CD4-positive, alpha-beta T cell treated with Interleukin-4 for 1 hour (primary cell): ENCODE measurements around the gene PRTG.
"Not testable (repeated sequence)": the region's sequence is repeated elsewhere in the genome, so short reads cannot be mapped to it uniquely, and the experiment has no call there.

Experiments used
- DNase-seq, 2 donors: peaks; one replicate each; pipeline ENCODE4 v3.0.0-alpha.2; 2020 to 2022

Gene PRTG, protein sequence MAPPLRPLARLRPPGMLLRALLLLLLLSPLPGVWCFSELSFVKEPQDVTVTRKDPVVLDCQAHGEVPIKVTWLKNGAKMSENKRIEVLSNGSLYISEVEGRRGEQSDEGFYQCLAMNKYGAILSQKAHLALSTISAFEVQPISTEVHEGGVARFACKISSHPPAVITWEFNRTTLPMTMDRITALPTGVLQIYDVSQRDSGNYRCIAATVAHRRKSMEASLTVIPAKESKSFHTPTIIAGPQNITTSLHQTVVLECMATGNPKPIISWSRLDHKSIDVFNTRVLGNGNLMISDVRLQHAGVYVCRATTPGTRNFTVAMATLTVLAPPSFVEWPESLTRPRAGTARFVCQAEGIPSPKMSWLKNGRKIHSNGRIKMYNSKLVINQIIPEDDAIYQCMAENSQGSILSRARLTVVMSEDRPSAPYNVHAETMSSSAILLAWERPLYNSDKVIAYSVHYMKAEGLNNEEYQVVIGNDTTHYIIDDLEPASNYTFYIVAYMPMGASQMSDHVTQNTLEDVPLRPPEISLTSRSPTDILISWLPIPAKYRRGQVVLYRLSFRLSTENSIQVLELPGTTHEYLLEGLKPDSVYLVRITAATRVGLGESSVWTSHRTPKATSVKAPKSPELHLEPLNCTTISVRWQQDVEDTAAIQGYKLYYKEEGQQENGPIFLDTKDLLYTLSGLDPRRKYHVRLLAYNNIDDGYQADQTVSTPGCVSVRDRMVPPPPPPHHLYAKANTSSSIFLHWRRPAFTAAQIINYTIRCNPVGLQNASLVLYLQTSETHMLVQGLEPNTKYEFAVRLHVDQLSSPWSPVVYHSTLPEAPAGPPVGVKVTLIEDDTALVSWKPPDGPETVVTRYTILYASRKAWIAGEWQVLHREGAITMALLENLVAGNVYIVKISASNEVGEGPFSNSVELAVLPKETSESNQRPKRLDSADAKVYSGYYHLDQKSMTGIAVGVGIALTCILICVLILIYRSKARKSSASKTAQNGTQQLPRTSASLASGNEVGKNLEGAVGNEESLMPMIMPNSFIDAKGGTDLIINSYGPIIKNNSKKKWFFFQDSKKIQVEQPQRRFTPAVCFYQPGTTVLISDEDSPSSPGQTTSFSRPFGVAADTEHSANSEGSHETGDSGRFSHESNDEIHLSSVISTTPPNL

DNA sequence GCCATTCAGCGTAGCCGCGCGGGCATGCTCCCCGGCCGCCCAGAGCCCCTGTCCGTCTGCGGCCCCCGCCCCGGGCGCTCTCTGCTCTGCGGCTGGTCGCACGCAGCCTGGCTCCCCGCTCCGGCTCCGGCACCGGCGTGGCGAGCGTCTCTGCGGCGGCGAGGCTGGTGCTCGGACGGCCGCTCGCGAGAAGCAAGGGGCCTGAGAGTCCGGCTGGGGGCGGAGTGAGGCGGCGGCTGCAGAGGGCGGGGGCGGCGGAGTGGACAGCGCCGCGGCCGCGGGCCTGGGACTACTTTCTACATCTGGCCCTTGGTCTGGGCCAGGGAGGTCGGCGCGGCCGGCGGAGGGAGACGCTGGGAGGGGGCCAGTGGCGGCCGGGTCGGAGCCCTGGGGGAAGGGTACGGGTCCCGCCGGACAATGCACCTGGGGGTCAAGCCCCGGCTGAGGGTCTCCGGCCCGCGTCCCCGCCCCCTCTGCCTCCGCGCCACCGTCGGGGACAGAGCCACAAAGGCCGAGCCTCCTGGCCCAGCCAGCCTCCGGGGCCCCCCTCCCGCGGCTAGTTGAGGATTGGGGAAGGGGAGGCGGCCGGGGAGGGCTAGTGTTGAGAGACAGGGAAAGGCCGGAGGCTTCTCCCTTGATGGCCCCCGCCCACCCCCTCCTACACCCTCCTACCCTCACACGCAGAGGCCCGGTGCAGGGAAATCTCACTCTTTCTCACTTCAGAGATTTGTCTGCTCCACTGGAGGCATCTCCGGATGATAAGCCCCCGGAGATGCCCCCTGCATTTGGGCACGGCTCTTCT, at the start of gene PRTG:
TSS of gene PRTG (minus strand) at position 226 of the 802 bp plus-strand sequence. CDS start at position 5, 221 bp downstream.
- DNase-seq: no peak

DNA sequence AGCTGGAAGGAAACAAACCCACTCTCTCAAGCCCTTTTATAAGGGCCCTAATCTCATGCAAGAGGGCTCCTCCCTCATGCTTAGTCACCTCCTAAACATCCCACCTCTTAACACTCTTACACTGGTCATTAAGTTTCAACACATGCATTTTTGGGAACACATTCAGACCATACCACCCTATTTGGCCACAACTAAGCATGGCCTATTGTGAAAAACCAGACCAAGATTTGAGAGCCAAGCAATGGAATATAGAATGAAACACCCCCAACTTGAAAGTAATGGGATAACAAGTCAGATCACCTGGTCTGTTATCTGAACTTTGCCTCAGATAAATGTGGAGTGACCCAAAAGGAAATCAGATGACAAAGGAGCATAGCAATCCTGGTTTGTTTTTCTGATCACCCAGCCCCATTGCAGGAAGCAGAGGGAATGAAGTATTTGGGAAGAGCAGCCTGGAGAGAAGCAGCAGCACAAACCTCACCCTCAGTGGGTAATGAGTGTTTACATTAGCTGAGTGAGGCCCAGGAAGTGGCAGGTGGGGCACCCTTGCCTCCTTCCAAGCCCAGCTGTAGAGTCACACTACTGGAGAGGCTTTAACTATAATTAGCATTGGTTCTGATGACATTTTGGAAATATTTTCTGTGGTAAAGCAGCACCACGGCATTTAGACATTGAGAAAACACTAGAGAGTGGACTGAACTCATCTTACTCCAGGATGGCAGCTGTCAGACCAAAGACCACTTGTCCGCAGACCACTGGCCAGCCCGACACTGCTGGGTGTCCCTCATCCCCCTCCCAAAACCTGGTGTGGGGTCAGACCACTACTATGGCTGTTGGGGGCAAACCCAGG, 48.8 kb upstream of the PRTG start:
- no peak for DNase-seq

DNA sequence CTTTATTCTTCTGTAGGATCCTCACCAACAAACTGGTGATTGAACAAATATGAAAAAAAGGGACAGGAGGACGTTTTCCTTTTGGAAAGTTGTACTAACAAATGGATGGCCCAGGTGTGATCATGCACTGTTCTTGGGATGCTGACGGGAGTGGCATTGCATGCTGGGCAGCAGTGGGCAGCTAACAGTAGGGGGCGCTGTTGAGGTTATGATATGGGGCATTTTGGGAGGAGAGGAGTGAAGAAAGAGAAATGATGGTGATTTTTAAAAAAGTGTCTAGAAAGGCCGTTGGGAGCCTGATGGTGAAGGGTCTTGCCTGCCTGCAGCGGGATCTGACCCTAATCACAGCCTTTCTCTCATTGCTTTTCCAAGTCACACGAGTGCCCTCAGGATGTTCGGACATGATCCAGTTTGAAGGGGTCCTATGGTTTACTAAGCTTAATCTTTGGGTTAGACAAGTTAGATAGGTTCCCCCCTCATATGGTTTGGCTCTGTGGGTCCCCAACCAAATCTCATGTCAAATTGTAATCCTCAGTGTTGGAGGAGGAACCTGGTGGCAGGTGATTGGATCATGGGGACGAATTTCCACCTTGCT, 46.2 kb upstream of the PRTG start:
- peak in 1 of 2 donors; percentile 42 for DNase-seq

DNA sequence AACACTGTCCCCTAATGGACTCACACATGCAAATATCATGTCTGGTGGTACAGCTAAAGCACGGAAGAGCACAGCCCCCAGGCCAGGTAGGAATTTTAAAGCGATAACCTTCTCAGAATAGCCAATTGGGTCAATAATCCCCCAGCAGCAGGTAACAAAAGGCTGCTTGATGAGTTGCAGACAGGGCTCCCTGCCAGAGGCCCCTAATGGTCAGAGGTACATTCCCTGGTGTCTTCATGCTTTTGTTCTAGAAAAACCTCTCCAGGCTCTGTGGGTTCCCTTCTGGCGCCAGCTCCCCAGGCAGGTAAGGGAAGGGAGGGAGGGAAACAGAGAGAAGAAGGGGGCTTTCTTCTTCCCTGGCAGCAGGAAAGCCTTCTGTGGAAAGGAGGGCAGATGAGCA, 43.4 kb upstream of the PRTG start:
- DNase-seq: no peak

DNA sequence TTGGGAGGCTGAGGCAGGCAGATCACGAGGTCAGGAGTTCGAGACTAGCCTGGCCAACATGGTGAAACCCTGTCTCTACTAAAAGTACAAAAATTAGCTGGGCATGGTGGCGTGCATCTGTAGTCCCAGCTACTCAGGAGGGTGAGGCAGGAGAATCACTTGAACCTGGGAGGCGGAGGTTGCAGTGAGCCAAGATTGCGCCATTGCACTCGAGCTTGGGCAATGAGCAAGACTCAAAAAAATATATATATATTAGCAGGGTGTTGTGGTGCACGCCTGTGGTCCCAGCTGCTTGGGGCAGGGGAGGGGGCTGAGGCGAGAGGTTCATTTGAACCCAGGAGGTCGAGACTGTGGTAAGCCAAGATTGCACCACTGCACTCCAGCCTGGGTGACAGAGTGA, 42.6 kb upstream of the PRTG start:
- not testable (repeated sequence) for DNase-seq

DNA sequence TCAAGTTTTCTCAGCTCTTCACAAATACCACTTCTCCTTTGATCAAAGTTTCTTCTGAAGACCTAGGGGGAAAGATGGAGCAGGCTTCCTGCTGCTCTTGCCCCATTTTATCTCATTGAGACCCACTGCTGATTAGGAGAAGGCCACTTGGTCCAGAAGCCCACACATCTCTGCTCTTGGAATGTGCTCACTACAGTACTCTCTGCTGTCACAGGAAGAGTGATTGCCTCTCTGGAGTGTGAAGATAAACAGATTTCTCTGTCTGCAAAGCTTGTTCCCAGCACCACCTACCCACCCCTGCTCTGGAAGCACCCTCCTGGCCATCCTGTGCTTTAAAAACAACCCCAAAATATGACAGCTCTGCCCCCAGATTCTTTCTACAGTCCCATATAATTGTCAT, 41.3 kb upstream of the PRTG start:
- no peak for DNase-seq

DNA sequence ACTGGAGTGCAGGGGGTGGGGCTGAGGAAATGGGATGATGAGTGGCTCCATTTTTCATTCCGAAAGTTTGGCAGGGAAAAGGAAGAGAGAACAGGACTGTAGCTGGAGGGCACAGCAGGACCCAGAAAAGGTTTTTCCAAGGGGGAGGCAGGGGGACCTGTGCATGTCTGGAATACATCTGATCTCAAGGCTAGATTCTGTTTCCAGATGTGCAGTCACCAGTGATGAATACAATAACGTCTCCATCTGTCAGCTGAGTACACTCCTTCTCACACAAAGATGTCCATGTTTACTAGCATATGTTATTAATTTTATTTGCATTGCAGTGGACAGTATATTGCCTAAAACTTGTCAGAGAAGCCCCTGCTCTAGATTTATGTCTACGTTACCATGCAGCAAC, 39.9 kb upstream of the PRTG start:
- DNase-seq: no peak

DNA sequence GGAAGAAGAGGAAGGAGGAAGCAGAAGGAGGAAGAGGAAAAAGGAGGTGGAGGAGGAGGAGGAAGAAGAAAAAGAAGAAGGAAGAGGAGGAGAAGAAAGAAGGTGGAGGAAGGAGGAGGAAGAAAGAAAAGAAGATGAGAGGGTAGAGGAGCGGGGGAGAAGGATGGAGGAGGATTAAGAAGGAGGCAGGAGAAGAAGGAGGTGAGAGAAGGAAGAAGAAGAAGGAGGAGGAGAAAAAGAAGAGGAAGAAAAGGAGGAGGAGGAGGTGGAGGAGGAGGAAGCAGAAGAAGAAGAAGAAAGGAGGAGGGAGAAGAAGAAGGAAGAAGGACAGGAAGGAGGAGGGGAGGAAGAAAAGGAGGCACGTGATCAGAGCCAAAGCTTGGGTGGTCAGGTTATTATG, 37.3 kb upstream of the PRTG start:
- no peak for DNase-seq

DNA sequence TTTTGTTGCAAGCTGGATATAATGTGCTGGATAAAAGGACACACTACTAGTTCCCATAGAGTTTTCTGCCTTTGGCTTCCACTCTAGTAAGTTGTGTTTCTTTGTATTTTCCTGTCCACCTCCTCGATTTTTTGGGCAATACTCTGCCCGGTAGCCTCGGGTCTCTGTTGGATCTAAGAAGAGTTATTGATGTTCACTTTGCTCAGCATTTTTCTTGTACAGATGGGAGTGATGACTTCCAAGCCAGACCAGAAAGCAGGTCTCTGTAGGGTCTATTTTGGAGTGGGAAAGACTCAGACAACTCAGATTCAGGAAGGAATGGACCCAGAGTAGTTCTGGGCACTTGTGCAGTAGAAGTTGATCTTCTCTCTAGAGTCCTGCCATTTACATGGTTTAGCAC, 36.0 kb upstream of the PRTG start:
- no peak for DNase-seq

DNA sequence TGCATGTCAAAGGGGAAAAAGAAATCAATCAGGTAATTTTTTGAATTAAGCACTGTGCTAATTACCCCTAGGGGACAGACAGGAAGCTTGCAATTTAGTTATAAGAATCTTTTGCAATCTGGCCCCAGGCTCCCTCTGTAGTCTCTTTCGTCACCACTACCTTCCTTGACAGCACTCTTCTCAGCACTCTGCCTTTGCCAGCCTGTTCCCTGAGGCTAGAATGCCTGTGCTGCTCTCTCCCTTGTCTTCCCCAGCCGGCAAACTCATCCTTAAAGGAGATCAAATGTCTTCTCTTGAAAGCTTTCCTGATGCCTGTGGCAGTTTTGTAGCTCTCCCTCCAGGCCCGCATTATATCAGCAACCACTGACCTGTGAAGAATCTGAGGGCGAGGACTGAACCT, 32.4 kb upstream of the PRTG start:
- no peak for DNase-seq

DNA sequence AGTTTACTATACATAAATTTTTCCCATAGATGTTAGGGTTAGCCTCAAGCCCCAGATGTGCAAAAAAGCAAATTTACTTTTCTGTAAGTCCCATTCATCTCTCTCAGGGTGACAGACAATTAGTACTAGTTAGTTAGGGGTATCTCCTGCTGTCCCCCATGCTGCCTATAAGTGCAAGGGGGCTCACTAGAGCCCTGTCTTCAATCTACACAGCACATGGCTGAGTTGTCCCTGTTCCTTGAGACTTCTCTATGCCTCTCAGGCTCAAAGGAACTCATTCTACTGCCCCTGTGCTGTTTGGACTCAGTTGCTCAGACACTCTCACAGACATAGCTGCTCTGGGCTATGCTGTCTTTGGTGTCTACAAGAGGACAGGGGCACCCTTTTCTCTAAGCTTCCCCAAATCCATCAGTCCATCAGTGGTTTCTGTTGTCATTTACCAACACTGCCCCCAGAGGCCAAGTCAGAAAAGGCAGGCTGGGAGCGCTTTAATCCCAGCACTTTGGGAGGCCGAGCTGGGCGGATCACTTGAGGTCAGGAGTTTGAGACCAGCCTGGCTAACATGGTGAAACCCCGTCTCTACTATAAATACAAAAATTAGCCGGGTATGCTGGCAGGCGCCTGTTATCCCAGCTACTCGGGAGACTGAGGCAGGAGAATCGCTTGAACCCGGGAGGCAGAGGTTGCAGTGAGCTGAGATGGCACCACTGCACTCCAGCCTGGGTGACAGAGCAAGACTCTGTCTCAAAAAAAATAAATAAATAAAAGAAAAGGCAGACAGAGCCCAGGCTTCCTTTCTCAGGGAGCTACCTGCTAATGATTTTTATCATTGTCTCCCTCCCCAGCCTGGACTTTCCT, 31.4 kb upstream of the PRTG start:
- peak; percentile 23 to 24 for DNase-seq

DNA sequence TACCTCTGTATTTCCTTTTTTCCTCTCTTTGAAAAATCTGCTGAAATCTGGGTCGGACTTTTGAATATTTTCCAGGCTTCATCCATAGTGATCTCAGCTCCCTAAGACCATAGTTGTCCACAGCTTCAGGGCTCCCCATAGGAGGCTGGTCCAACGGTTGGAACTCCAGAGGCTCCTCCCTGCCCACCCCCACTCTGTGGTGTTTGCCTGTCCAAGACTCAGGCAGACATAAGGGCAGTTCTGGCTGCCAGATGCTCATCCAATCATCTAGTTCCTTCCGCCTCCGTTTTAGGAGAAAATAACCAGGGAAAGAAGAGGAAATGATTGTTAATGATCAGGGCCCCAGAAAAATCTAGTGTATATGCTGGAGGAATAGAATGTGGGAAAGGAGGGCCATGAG, 27.9 kb upstream of the PRTG start:
- DNase-seq: no peak

DNA sequence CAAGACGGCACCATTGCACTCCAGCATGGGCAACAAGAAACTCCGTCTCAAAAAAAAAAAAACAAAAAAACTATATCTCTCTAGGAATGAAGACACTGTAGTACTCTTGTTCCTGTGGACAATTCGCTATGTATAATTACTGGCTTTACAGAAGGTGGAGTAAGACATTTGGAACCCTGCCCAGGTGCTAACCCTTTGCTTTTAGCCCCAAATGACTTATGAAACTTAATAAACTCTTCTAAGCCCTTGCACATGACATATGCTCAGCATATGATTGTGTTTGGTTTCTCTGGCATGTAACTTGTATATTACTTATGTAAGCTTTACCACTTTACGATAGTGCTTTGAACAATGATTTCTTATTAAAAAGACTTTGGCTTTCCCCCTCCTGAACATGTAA, 27.3 kb upstream of the PRTG start:
- no peak for DNase-seq

DNA sequence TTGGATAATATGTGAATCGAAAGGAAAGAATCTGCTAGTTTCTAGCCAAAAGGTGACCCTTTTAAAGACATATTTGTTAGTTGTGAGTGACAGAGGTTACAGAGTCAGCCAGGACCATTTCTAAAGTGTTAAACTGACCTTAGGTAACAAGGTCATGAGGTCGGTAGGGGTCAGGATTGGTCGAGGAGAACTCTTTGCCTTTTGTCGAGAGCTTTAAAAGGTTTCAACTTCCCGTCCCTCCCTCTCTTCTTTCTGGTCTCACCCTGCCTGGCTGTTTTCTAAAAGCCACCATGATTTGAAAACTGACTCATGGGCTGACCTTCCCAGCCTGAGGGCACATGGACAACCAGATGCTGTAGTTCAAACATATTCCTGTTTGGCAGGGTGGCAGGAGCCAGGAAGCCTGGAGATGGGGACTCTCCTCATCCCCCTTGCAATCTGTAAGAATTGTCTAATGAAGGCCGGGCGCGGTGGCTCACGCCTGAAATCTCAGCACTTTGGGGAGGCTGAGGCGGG, 25.8 kb upstream of the PRTG start:
- DNase-seq: no peak

DNA sequence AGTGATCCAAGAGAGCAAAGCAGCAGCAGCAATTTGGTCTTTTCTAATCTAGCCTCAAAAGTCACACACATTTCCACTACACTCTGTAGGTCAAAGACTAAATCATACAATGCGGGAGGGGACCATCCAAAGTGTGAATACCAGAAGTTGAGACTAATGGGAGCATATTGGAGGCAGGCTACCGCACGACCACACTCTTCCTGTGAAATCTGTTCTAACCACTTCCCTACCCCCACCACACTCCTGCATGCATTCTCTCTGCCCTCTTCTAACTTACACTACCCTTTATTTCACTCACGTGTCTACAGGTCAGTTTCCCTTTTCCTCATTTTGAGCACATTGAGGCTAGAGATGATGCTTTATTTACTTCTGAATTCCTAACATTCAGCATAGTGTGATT, 23.7 kb upstream of the PRTG start:
- no peak for DNase-seq

DNA sequence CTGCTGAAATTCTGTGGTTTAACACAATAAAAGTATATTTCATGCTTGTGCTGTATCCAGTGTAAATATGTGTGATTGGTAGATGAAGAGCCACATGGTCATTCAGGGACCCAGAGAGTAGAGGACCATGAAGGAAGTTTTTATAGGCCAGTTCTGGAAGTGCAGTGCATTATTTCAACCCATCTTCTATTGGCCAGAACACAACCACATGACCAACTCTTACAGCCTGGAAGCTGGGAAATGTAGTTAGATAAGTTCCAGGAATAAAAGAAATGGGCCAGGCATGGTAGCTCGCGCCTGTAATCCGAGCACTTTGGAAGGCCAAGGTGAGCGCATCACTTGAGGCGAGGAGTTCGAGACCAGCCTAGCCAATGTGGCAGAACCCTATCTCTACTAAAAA, 21.4 kb upstream of the PRTG start:
- no peak for DNase-seq

DNA sequence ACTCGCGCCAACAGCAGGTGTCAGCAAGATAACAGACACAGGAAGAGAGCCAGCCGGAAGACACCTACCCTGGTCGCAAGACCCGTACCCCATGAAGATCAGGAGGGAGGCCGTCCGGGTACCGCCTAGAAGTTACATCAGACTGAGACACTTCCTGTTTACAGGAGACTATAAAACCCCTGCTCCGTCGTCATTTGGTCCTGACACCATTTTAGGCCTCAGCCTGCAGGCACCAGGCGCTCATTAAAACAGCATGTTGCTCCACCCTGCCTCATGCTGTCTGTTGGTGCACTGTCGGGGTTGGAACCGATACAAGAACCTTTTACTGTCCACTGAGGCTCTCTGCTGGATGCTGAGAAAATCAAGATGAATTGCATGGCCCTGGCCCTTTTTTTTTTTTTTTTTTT, 15.6 kb upstream of the PRTG start:
- DNase-seq: no peak

DNA sequence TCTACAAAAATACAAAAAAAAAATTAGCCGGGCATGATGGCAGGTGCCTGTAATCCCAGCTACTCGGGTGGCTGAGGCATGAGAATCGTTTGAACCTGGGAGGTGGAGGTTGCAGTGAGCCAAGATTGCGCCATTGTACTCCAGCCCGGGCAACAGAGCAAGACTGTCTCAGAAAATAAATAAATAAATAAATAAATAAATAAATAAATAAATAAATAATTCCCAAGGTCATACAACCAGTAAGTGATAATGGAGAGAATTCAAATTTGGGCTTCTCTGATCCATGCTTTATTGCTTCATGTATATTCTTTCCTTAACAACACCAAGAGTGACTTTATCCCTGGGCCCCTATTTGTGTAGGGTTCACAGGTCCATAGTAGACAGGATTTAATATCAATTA, 10.5 kb upstream of the PRTG start:
- not testable (repeated sequence) for DNase-seq

DNA sequence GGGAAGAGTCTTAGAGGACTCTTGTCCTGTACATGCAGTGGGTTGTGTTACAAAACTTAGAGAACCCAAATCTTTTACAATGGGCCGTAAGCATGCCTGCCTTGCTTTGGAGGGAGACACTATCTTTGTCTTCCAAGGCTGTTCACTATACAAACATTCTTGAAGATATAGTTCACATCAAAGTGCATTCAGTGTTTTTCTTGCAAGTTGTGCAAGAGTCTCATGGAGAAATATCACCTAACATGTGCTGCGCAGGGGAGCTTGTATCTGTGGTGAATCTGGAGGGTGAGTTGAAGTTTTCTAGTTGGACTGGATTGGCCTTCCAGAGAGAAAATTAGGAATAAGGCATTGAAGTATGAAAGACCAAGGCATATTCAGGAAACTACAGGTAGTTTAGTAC, 7.8 kb upstream of the PRTG start:
- no peak for DNase-seq
